KMS-11 (cell line): Measurements from ENCODE around the gene IRF4.
"Not testable (repeated sequence)": the region's sequence is repeated elsewhere in the genome, so short reads cannot be mapped to it uniquely, and the experiment has no call there.

ENCODE experiments used
- H2AFZ ChIP-seq: fragments of 200-600 bp; sonication (generic); 2 replicates; pipeline ENCODE4 v1.6.1; 2016; ENCODE audit warnings: antibody characterized with exemption, mixed run types, low read depth
- H3K27ac ChIP-seq: fragments of 200-600 bp; sonication (generic); 2 replicates; pipeline ENCODE4 v1.6.1; 2016; ENCODE audit warnings: mild to moderate bottlenecking, mixed run types
- H3K27me3 ChIP-seq: fragments of 200-600 bp; sonication (generic); 2 replicates; pipeline ENCODE4 v1.6.1; 2017; ENCODE audit warnings: mild to moderate bottlenecking, low read depth, mixed run types, moderate library complexity; ENCODE audit not compliant: insufficient read depth
- H3K36me3 ChIP-seq: fragments of 200-600 bp; sonication (generic); 2 replicates; pipeline ENCODE4 v1.6.1; 2017; ENCODE audit warnings: mild to moderate bottlenecking, mixed run types; ENCODE audit not compliant: insufficient read depth
- H3K4me1 ChIP-seq: fragments of 200-600 bp; sonication (generic); 2 replicates; pipeline ENCODE4 v1.6.1; 2016; ENCODE audit warnings: mild to moderate bottlenecking, low read depth, mixed run types; ENCODE audit not compliant: poor library complexity, severe bottlenecking
- H3K4me2 ChIP-seq: fragments of 200-600 bp; sonication (generic); 2 replicates; pipeline ENCODE4 v1.7.0; 2016; ENCODE audit warnings: mild to moderate bottlenecking, mixed run types
- H3K4me3 ChIP-seq: fragments of 200-600 bp; sonication (generic); IDR thresholded peaks from 2 replicates; pipeline ENCODE4 v1.6.1; 2017; ENCODE audit warnings: low read depth, low read length, mixed read lengths; ENCODE audit not compliant: insufficient read depth
- H3K79me2 ChIP-seq: fragments of 200-600 bp; sonication (generic); 2 replicates; pipeline ENCODE4 v1.6.1; 2016; ENCODE audit warnings: low read depth, mixed run types; ENCODE audit not compliant: insufficient read depth
- H3K9ac ChIP-seq: fragments of 200-600 bp; sonication (generic); 2 replicates; pipeline ENCODE4 v1.6.1; 2016; ENCODE audit warnings: mild to moderate bottlenecking, mixed run types
- H4K20me1 ChIP-seq: fragments of 200-600 bp; sonication (generic); 2 replicates; pipeline ENCODE4 v1.6.1; 2016; ENCODE audit warnings: mild to moderate bottlenecking, mixed run types; ENCODE audit not compliant: insufficient read depth
- TF ChIP-seq, protein P1 (sequence below): fragments of 200-600 bp; sonication (generic); conservative IDR thresholded peaks from 2 replicates; pipeline ENCODE4 v1.6.1; 2017; ENCODE audit warnings: low read depth, mild to moderate bottlenecking, antibody characterized with exemption, low read length, moderate library complexity, mixed read lengths

IRF4 gene

DNA sequence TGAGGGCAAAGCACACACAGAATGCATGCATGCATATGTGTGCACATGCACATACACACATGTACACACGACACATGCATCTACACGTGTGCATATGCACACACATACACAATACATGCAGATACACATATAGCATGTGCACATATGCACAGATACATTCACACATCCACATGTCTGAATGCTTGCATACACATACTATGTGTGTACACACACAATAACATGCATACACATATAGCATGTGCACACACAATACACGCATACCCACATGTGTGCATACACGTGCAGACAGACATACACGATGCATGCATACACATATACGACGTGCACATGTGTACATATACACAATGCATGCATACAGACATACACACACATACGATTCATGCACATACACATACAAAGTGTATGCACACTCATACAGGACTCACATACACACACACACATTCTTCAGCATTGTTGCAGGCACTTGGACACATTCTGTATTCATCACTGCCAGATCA is 24.2 kb upstream of the IRF4 start:
- TF ChIP-seq, protein P1, sequence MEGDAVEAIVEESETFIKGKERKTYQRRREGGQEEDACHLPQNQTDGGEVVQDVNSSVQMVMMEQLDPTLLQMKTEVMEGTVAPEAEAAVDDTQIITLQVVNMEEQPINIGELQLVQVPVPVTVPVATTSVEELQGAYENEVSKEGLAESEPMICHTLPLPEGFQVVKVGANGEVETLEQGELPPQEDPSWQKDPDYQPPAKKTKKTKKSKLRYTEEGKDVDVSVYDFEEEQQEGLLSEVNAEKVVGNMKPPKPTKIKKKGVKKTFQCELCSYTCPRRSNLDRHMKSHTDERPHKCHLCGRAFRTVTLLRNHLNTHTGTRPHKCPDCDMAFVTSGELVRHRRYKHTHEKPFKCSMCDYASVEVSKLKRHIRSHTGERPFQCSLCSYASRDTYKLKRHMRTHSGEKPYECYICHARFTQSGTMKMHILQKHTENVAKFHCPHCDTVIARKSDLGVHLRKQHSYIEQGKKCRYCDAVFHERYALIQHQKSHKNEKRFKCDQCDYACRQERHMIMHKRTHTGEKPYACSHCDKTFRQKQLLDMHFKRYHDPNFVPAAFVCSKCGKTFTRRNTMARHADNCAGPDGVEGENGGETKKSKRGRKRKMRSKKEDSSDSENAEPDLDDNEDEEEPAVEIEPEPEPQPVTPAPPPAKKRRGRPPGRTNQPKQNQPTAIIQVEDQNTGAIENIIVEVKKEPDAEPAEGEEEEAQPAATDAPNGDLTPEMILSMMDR: no peak
- H3K79me2 ChIP-seq: no peaks in the 10 kb centered on the region
- H3K27ac ChIP-seq: no peak overlapping the region
- no peak overlapping the region for H3K9ac ChIP-seq
- no peaks in the 10 kb centered on the region for H3K4me1 ChIP-seq
- H4K20me1 ChIP-seq: no peaks in the 10 kb centered on the region
- H3K36me3 ChIP-seq: no peaks in the 10 kb centered on the region
- no peak overlapping the region for H2AFZ ChIP-seq
- H3K4me2 ChIP-seq: no peak overlapping the region
- H3K27me3 ChIP-seq: no peaks in the 10 kb centered on the region
- H3K4me3 ChIP-seq: no peak overlapping the region

DNA sequence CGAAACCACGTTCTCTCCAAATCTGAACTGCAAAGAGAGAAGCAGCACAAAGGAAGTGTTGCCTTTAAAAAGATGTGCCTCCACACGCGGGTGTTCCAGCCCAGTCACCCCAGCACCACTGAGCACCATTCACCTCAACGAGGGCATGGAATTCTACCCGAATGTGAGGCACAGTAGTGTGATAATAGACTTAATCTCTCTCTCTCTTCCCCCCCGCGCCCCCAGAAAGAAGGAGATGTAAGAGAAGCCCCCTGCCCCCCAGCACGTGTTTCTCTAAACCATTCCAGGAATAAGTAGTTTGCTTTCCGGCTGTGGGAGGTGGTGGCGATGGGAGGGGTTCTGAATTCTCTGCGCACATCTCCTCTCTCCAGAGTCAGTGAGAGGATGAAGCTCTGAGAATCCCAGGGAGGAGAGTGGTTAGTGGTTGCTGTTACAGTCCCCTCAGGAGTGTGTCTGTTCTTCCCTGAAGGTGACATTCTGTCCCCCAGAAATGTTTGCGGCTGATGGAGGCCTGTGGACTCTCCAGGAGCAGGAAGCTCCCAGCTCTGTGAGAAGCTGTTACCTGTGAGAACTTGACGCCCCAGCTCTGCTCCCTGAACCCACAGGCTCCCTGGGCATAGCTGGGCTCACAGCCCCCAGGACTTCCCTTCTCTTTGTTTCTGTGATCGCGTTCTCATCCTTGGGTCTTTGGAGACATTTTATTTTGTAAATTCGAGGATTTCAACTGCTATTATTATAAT is 23.5 kb upstream of the IRF4 start:
- Histone ChIP-seq H3K79me2 (no peaks in the 10 kb centered on the region), H3K27me3 (no peaks in the 10 kb centered on the region), H3K9ac (no peak overlapping the region), H3K36me3 (no peaks in the 10 kb centered on the region), H2AFZ (no peak overlapping the region), H3K4me1 (no peaks in the 10 kb centered on the region), H3K27ac (no peak overlapping the region), H4K20me1 (no peaks in the 10 kb centered on the region), H3K4me2 (no peak overlapping the region), H3K4me3 (no peak overlapping the region)
- TF ChIP-seq, protein P1: no peak

DNA sequence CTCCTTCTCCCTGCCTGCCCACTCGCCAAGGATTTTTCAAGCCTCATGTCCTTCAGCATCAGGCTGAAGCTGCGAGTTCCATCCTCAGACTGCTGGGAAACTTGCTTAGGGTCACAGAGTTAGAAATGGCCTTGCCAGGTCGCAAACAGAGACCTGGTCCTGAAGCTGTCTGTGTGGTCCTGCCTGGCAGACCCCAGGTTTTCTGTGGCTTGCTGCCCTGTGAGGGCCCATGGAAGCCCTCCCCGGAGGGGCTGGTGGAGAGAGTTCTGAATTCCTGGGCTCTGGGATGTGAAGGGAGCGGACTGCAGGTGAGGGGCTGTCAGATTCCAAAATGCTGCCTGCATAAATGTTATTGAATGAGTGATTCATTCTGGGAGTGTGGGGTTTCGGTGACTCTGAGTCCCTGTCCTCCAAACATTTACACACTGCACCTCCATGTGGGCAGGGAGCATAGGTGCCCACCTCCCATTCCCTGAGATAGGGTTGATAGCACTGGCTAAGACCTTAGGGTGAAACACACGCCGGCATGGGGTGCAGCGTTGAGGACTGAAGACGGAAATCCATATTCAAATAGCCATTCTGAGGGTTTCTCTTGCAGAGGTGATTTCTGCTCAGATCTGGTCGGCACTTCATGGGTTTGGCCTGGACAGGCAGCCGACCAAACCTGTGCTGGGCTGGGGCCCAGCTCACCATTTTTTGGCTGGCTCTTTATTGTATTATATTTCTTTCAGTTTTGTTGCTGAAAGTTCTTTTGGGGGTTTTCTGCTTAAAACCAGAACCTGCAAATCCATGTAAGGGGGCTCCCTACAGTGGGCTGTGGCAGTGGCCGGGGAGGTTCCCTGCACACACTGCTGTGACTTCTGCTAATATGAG is 21.8 kb upstream of the IRF4 start:
- no peak overlapping the region for H2AFZ ChIP-seq
- no peaks in the 10 kb centered on the region for H3K27me3 ChIP-seq
- no peaks in the 10 kb centered on the region for H3K79me2 ChIP-seq
- no peaks in the 10 kb centered on the region for H4K20me1 ChIP-seq
- TF ChIP-seq, protein P1: no peak
- H3K4me3 ChIP-seq: no peak overlapping the region
- H3K9ac ChIP-seq: no peak overlapping the region
- no peak overlapping the region for H3K4me2 ChIP-seq
- no peaks in the 10 kb centered on the region for H3K36me3 ChIP-seq
- H3K4me1 ChIP-seq: no peaks in the 10 kb centered on the region
- no peak overlapping the region for H3K27ac ChIP-seq

DNA sequence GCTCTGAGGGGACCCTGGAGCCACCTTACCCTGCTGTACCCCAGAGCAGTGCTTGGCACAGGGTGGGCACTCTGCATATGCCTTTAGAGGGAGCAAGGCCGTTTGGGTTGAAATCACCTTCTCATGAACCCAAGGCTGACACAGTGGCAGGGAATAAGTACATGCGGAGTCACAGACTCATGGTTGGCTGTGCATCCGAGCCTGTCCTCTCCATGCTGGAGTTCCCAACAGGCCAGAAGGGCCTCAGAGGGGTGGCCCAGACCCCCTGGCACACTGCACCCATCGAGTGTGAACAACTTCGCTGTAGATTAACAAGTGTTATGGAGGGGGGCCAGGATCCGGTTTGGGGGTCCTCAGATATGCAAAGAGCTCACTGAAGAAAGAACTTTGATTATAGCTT is 21.0 kb upstream of the IRF4 start:
- Histone ChIP-seq H3K4me1 (no peaks in the 10 kb centered on the region), H3K79me2 (no peaks in the 10 kb centered on the region), H3K36me3 (no peaks in the 10 kb centered on the region), H4K20me1 (no peaks in the 10 kb centered on the region), H3K4me2 (no peak overlapping the region), H3K4me3 (no peak overlapping the region), H3K9ac (no peak overlapping the region), H3K27me3 (no peaks in the 10 kb centered on the region), H3K27ac (no peak overlapping the region), H2AFZ (no peak overlapping the region)
- TF ChIP-seq, protein P1: no peak

DNA sequence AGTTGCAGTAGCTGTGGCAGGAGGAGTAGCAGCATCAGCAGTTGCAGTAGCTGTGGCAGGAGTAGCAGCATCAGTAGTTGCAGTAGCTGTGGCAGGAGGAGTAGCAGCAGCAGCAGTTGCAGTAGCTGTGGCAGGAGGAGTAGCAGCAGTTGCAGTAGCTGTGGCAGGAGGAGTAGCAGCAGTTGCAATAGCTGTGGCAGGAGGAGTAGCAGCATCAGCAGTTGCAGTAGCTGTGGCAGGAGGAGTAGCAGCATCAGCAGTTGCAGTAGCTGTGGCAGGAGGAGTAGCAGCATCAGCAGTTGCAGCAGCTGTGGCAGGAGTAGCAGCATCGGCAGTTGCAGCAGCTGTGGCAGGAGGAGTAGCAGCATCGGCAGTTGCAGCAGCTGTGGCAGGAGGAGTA is 19.7 kb upstream of the IRF4 start:
- H3K79me2 ChIP-seq, H3K9ac ChIP-seq, H2AFZ ChIP-seq, H3K27ac ChIP-seq, H3K4me3 ChIP-seq, H3K27me3 ChIP-seq, H4K20me1 ChIP-seq, H3K4me2 ChIP-seq, H3K36me3 ChIP-seq, H3K4me1 ChIP-seq: not testable (repeated sequence)
